Neural cell (in vitro differentiated cells): Measurements from ENCODE around the gene NKD2.

ENCODE experiments used
- CTCF ChIP-seq: fragments of 450-650 bp; IDR thresholded peaks from 2 replicates; pipeline ENCODE4 v1.5.1; 2014; ENCODE audit warnings: antibody characterized with exemption, mild to moderate bottlenecking, moderate library complexity; ENCODE audit not compliant: poor library complexity, severe bottlenecking
- EZH2 ChIP-seq: fragments of 200-600, 300-800 bp; shearing (Covaris generic), sonication (generic); IDR thresholded peaks from 2 replicates; pipeline ENCODE4 v1.6.1; 2014; ENCODE audit warnings: antibody characterized with exemption, low read length, borderline replicate concordance, mild to moderate bottlenecking; ENCODE audit not compliant: insufficient read depth, poor library complexity, severe bottlenecking
- MXI1 ChIP-seq: fragments of 450-650 bp; conservative IDR thresholded peaks from 2 replicates; pipeline ENCODE4 v1.6.1; 2014; ENCODE audit warnings: antibody characterized with exemption, mild to moderate bottlenecking; ENCODE audit not compliant: poor library complexity, severe bottlenecking
- REST ChIP-seq: IDR thresholded peaks from 2 replicates; pipeline ENCODE4 v1.6.1; 2012; ENCODE audit warnings: borderline replicate concordance

- TF ChIP-seq EZH2 (no peak), CTCF (no peak), MXI1 (no peak), REST (no peak)
Measured at GRCh38 chr5:1054018-1054798, 45.6 kb downstream of the NKD2 start.
